HepG2 (cell line): Measurements from ENCODE around the gene WNK2. TPM values are rescaled to one million over a fixed set of nuclear protein-coding genes. Genes with fewer than 3 reads are reported as not detected.

Source experiments
- ATAC-seq: fragments of 200-7000 bp; cut with Tn5 transposase; 3 replicates; pipeline ENCODE4 v1.9.1; 2020; ENCODE audit warnings: mild to moderate bottlenecking, moderate library complexity
- BruUV-seq: library from RNA; stranded (reverse); fragments of 400-500 nt; replicated peaks from 2 replicates; lab custom pipeline; 2021; lab: Mats Ljungman, UMichigan
- CTCF ChIA-PET: fragments of 300-600 bp; formaldehyde crosslinking; extraction: SDS; loops from one replicate; lab custom pipeline; 2021; ENCODE audit warnings: low total read pairs, inconsistent platforms, low intra/inter-chr PET ratio; lab: Yijun Ruan, JAX
- POLR2A ChIA-PET: fragments of 350-600 bp; sonication (Branson Sonifier 250); formaldehyde crosslinking; loops from one replicate; lab custom pipeline; 2020; ENCODE audit warnings: antibody characterized with exemption, inconsistent platforms; lab: Yijun Ruan, JAX
- DNase-seq: peaks from one replicate; pipeline ENCODE4 v3.0.0-alpha.2; 2015; ENCODE audit warnings: low spot score
- FAIRE-seq: peaks from 3 replicates; lab custom pipeline; 2011; peaks lifted over from hg19 to GRCh38; lab: Jason Lieb, UNC
- H2AFZ ChIP-seq: one replicate; pipeline ENCODE4 v1.6.1; 2011; ENCODE audit warnings: low read length, inconsistent platforms
- H3K27ac ChIP-seq: fragments of 300-600 bp; 3 replicates; pipeline ENCODE4 v1.8.0; 2011; ENCODE audit warnings: mixed run types, mild to moderate bottlenecking, mixed read lengths, low read length, inconsistent platforms; ENCODE audit not compliant: insufficient read depth; ENCODE audit errors: extremely low read length
- H3K27me3 ChIP-seq, 2 experiments: fragments of 200-600 bp in 1 of 2; 2 replicates in 1 of 2; 3 replicates in 1 of 2; pipeline versions ENCODE4 v1.6.0 to v1.8.0; 2011; ENCODE audit warnings: low read length in 2 of 2, mild to moderate bottlenecking in 2 of 2, moderate library complexity in 2 of 2, inconsistent platforms in 1 of 2; ENCODE audit not compliant: insufficient read depth in 2 of 2, control insufficient read depth in 1 of 2
- H3K36me3 ChIP-seq, 2 experiments: fragments of 200-600 bp in 1 of 2; replicated peaks in 1 of 2; 2 replicates in 1 of 2; 3 replicates in 1 of 2; pipeline versions ENCODE4 v1.5.1 to v1.8.0; 2011; ENCODE audit warnings: low read length in 2 of 2, inconsistent platforms in 1 of 2; ENCODE audit not compliant: insufficient read depth in 2 of 2, control insufficient read depth in 1 of 2
- H3K4me1 ChIP-seq: 2 replicates; pipeline ENCODE4 v1.5.1; 2012; ENCODE audit warnings: low read length, inconsistent platforms; ENCODE audit not compliant: insufficient read depth
- H3K4me2 ChIP-seq: 2 replicates; pipeline ENCODE4 v1.6.0; 2011; ENCODE audit warnings: low read depth, low read length, inconsistent platforms
- H3K4me3 ChIP-seq, 3 experiments: fragments of 200-600 bp in 1 of 3; sonication (generic), shearing (Covaris generic) in 1 of 3; replicated peaks in 1 of 3; 2 replicates each; pipeline ENCODE4 v1.5.1; 2011 to 2016; ENCODE audit warnings: low read length in 3 of 3, inconsistent platforms in 2 of 3, low read depth in 2 of 3, mild to moderate bottlenecking in 2 of 3, control low read depth in 1 of 3, mixed read lengths in 1 of 3; ENCODE audit not compliant: insufficient read depth in 1 of 3
- H3K79me2 ChIP-seq: one replicate; pipeline ENCODE4 v1.6.1; 2011; ENCODE audit warnings: low read length, inconsistent platforms; ENCODE audit not compliant: insufficient read depth
- H3K9ac ChIP-seq: 2 replicates; pipeline ENCODE4 v1.6.0; 2011; ENCODE audit warnings: mild to moderate bottlenecking, low read depth, low read length, inconsistent platforms; ENCODE audit not compliant: insufficient read depth
- H3K9me3 ChIP-seq: 2 replicates; pipeline ENCODE4 v1.5.1; 2012; ENCODE audit warnings: mild to moderate bottlenecking, low read length
- H4K20me1 ChIP-seq: 2 replicates; pipeline ENCODE4 v1.6.0; 2011; ENCODE audit warnings: inconsistent platforms, mild to moderate bottlenecking, low read length, moderate library complexity; ENCODE audit not compliant: insufficient read depth
- ATF7 ChIP-seq, 2 experiments: fragments of 450-650 bp in 1 of 2; sonication (generic) in 1 of 2; formaldehyde crosslinking in 1 of 2; IDR thresholded peaks; 2 replicates each; pipeline versions ENCODE4 v1.4.0 to v1.6.1; 2016 to 2020; ENCODE audit warnings: antibody characterized with exemption in 1 of 2, mild to moderate bottlenecking in 1 of 2, missing genetic modification reagents in 1 of 2
- PCBP2 ChIP-seq: fragments of 200-400 bp; formaldehyde crosslinking; optimal IDR thresholded peaks from 2 replicates; pipeline ENCODE3; 2018; ENCODE audit warnings: low read length, low read depth; ENCODE audit not compliant: poor library complexity, severe bottlenecking
- RXRA ChIP-seq: sonication (generic); formaldehyde crosslinking; IDR thresholded peaks from 2 replicates; pipeline ENCODE4 v1.5.1; 2020; ENCODE audit warnings: missing genetic modification reagents
- SIX1 ChIP-seq: sonication (generic); formaldehyde crosslinking; IDR thresholded peaks from 2 replicates; pipeline ENCODE4 v1.4.0; 2020; ENCODE audit warnings: missing genetic modification reagents, borderline replicate concordance
- TAF15 ChIP-seq: fragments of 200-400 bp; formaldehyde crosslinking; IDR thresholded peaks from one replicate; pipeline ENCODE4 v1.6.1; 2018; ENCODE audit warnings: mild to moderate bottlenecking, low read depth, low read length; ENCODE audit not compliant: poor library complexity, severe bottlenecking
- ZBTB21 ChIP-seq: sonication (generic); formaldehyde crosslinking; IDR thresholded peaks from 2 replicates; pipeline ENCODE4 v1.4.0; 2020; ENCODE audit warnings: missing genetic modification reagents
- ZBTB7B ChIP-seq: sonication (generic); formaldehyde crosslinking; IDR thresholded peaks from 2 replicates; pipeline ENCODE4 v1.4.0; 2020; ENCODE audit warnings: missing genetic modification reagents
- ZNF253 ChIP-seq: sonication (generic); formaldehyde crosslinking; IDR thresholded peaks from 2 replicates; pipeline ENCODE4 v1.8.0; 2022; ENCODE audit warnings: mild to moderate bottlenecking, missing genetic modification reagents, borderline replicate concordance
- ZNF432 ChIP-seq: sonication (generic); formaldehyde crosslinking; IDR thresholded peaks from 2 replicates; pipeline ENCODE4 v1.5.0; 2020; ENCODE audit warnings: missing genetic modification reagents, mild to moderate bottlenecking, borderline replicate concordance
- ZNF678 ChIP-seq: sonication (generic); formaldehyde crosslinking; IDR thresholded peaks from 2 replicates; pipeline ENCODE4 v1.4.0; 2020; ENCODE audit warnings: mild to moderate bottlenecking, missing genetic modification reagents
- ZSCAN20 ChIP-seq: sonication (generic); formaldehyde crosslinking; IDR thresholded peaks from 2 replicates; pipeline ENCODE4 v1.4.0; 2020; ENCODE audit warnings: missing genetic modification reagents, mild to moderate bottlenecking, borderline replicate concordance
- WGBS: methylation state at CpG from one replicate; pipeline ENCODE4 v1.1.6; 2017; ENCODE audit warnings: low lambda C conversion rate; 5-methylcytosine and 5-hydroxymethylcytosine counted together
- in situ Hi-C: cut with HindIII; loops from 2 replicates; pipeline ENCODE4 v1.10.0; 2017; ENCODE audit warnings: low pct_unique_long_range_greater_than_20kb; ENCODE audit not compliant: extremely low pct_ligation_motif_present
- intact Hi-C: fragments of 100-400 bp; cut with micrococcal nuclease; formaldehyde crosslinking; loops from one replicate; pipeline ENCODE4 v1.10.0; 2022; ENCODE audit not compliant: unreplicated experiment
- polyA plus RNA-seq, 8 experiments: library from polyadenylated mRNA; depleted of rRNA in 3 of 8; stranded (reverse) in 7 of 8; unstranded in 1 of 8; fragments of >200 nt; fragmentation: Illumina TruSeq in 4 of 8; extraction: Trizol in 4 of 8; gene quantifications; 2 replicates each; pipeline versions ENCODE4 v1.2.1 to v1.2.3, GENCODE V29; 2011 to 2016; ENCODE audit warnings: low read depth in 4 of 8, missing spikeins in 1 of 8, mixed read lengths in 1 of 8; ENCODE audit not compliant: insufficient read depth in 1 of 8
- total RNA-seq, 5 experiments: library from RNA; depleted of rRNA; stranded (reverse); fragments of >200 nt; fragmentation: Illumina TruSeq; extraction: Trizol; gene quantifications; 2 replicates each; pipeline ENCODE4 v1.2.3, GENCODE V29; 2016; ENCODE audit warnings: low read depth in 1 of 5

The WNK2 gene
- total and polyA plus RNA-seq, 2 of the 13 experiments (the other 11 are each of a cell fraction or from before 2014, with no cell fraction given): 10.5 to 12.0 TPM

DNA sequence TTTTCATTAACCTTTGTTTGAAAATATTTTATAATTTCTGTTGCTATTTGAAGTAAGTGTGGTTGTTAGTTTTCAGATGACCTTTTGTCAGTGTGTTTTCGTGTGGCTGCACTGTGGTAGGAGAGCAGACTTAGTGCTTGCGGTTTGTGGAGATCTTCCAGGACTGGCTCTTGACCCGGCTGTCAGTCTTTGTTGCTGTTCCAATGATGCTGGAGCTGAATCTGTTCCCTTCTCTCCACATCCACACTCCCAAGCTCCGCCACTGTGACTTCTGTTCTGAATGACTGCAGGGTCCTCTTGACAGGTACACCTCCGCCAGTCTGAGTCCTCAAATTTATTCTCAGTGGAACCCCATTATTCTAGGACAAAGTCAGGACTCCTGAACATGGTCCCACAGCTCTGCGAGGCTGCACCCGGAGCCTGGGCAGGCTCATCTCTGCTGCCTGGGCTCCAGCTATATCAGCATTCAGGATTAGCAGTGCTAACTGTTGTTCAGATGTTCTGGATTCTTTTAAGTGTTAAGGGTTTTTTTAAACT, 126.0 kb downstream of the WNK2 start:
- ATAC-seq: no peak
- Histone ChIP-seq H4K20me1 (no peaks in the 10 kb centered on the region), H3K4me3 (no peak overlapping the region), H3K4me1 (peaks cover 40% of the 10 kb centered on the region), H3K27me3 (no peaks in the 10 kb centered on the region), H3K9ac (no peak overlapping the region), H2AFZ (no peak overlapping the region), H3K9me3 (no peaks in the 10 kb centered on the region), H3K4me2 (no peak overlapping the region), H3K79me2 (no peaks in the 10 kb centered on the region), H3K36me3 (peaks cover 0 to 4% of the 10 kb centered on the region in 2 experiments; a peak in 3 of 5 replicates), H3K27ac (no peak overlapping the region)
- in situ Hi-C loops: loop anchor here (10.0 kb wide), 1 partner anchor 55 kb away; no protein-coding TSS in a partner anchor
- no peak for DNase-seq
- ChIA-PET POLR2A (no interaction called here), CTCF (no interaction called here)
- intact Hi-C loops: loop anchor here (5.0 kb wide), 2 partner anchors 117 to 142 kb away; partner anchors contain the start of genes FAM120A and FAM120AOS
- no peak for FAIRE-seq
- TF ChIP-seq PCBP2 (no peak), SIX1 (CRISPR knock-in tag) (no peak), RXRA (CRISPR knock-in tag) (no peak), TAF15 (no peak), ATF7 (IDR thresholded peaks at IDR 0.05) (no peak), ATF7 (CRISPR knock-in tag; IDR thresholded peaks at IDR 0.05) (no peak), ZSCAN20 (CRISPR knock-in tag) (no peak), ZBTB7B (CRISPR knock-in tag) (no peak), ZNF253 (CRISPR knock-in tag) (no peak), ZNF678 (CRISPR knock-in tag) (no peak), ZNF432 (CRISPR knock-in tag) (no peak), ZBTB21 (no peak)
- no TSS peak for BruUV-seq
- 94% methylated on average over 7 of the region's 7 CpGs for WGBS
